Activated T-cell treated with anti-CD3 and anti-CD28 coated beads, Interleukin-2, amount 50 U/mL, for 24 hours (primary cell): Measurements from ENCODE around the gene NR6A1.

Experiments used
- DNase-seq: peaks from one replicate; pipeline ENCODE4 v3.0.0-alpha.2; 2020
- H3K27ac Mint-ChIP-seq: 2 replicates; pipeline ENCODE4 v1.8.0; 2020; ENCODE audit warnings: mild to moderate bottlenecking, mixed read lengths
- H3K27me3 Mint-ChIP-seq: 2 replicates; pipeline ENCODE4 v1.8.0; 2020; ENCODE audit warnings: mixed read lengths
- H3K36me3 Mint-ChIP-seq: 2 replicates; pipeline ENCODE4 v1.8.0; 2020; ENCODE audit warnings: low read depth, mixed read lengths
- H3K4me1 Mint-ChIP-seq: 2 replicates; pipeline ENCODE4 v1.8.0; 2020; ENCODE audit warnings: low read depth, mixed read lengths
- H3K4me3 Mint-ChIP-seq: 2 replicates; pipeline ENCODE4 v1.8.0; 2020; ENCODE audit warnings: mild to moderate bottlenecking, moderate library complexity, mixed read lengths
- H3K9me3 Mint-ChIP-seq: 2 replicates; pipeline ENCODE4 v1.8.0; 2020; ENCODE audit warnings: mixed read lengths

The NR6A1 gene

DNA sequence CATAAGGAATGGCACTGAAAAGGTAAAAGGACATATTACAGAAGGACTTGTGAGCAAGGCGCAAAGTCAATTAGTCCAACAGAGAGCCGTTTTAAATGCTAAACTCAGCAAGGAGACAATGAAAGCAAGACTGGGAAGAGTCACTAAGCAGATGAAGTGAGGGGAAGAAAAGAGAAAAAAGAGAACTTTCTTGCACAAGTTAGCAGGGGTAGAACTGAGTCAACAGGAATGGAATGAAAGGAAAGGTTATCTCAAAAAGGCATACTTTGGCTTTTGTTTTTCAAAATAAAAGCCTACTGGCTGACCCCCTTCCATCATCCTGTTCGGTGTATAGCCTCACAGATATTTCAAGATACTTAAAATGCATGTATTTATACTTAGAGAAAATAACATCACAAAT is 75.0 kb downstream of the NR6A1 start:
- H3K27me3 Mint-ChIP-seq, result no peaks in the 10 kb centered on the region
- H3K4me1 Mint-ChIP-seq, result no peaks in the 10 kb centered on the region
- no peak overlapping the region for H3K4me3 Mint-ChIP-seq
- H3K27ac Mint-ChIP-seq, result no peak overlapping the region
- no peak for DNase-seq
- H3K9me3 Mint-ChIP-seq, result no peaks in the 10 kb centered on the region
- no peaks in the 10 kb centered on the region for H3K36me3 Mint-ChIP-seq

DNA sequence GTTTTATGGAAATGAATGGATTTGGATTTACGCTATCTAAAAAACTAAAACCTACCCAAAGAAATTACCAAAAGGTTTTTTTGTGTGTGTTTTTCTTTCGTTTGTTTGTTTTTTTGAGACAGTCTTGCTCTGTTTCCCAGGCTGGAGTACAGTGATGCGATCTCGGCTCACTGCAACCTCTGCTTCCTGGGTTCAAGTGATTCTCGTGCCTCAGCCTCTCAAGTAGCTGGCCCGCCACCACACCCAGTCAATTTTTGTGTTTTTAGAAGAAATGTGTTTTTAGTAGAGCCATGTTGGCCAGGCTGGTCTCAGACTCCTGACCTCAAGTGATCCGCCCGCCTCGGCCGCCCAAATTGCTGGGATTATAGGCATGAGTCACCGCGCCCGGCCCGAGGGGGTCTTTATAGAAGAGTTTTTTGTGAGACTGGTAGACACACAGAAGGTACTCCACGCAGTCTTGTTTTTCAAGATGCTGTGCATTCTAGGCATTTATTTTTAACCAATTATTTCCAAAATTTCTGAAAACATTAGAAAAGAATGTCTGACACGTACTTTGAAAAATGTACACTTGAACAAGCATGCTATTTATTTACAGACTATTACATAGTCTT is 75.7 kb downstream of the NR6A1 start:
- Mint-ChIP-seq H3K27me3 (no peaks in the 10 kb centered on the region), H3K36me3 (no peaks in the 10 kb centered on the region), H3K4me3 (no peak overlapping the region), H3K27ac (no peak overlapping the region), H3K9me3 (no peaks in the 10 kb centered on the region), H3K4me1 (no peaks in the 10 kb centered on the region)
- no peak for DNase-seq

DNA sequence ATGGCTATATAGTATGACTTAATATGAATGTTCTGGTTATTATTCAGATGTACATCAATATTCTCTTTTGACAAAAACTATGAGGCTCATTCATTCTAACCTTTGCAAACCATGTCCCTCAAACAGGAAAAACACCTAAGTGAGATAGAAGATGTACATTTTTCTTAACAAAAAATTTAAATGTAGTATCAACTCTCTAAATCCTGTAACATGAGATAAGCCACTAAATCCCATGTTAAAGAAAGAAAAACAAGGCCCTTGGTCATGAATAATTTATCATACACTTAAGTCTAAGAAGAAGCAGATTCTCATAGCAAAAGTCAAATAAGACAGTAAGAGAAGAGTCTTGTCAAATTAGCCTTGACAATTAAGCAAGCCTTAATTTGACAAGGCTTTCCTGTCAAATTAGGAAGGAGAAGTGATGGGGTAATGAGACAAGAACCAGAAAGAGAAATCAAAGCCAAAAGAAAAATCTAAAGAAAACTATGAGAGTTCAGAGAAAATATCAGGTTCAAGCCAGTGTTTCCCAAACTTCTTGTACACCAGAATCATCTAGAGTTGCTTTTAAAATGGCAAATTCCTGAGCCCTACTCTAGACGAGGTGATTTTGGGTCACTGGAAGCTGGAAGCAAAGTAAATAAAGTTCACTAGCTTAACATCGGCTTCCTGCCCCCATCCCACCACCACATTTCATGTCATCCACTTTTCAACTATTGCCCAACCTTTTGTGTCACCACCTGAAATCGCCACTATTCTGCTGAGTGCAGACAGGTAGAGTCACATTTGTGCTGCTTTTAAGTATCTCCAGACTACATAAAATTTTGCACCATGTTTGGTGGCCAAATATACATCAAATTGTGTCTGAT is 76.5 kb downstream of the NR6A1 start:
- Mint-ChIP-seq H3K36me3 (no peaks in the 10 kb centered on the region), H3K4me1 (no peaks in the 10 kb centered on the region), H3K27me3 (no peaks in the 10 kb centered on the region), H3K27ac (no peak overlapping the region), H3K4me3 (no peak overlapping the region), H3K9me3 (no peaks in the 10 kb centered on the region)
- no peak for DNase-seq

DNA sequence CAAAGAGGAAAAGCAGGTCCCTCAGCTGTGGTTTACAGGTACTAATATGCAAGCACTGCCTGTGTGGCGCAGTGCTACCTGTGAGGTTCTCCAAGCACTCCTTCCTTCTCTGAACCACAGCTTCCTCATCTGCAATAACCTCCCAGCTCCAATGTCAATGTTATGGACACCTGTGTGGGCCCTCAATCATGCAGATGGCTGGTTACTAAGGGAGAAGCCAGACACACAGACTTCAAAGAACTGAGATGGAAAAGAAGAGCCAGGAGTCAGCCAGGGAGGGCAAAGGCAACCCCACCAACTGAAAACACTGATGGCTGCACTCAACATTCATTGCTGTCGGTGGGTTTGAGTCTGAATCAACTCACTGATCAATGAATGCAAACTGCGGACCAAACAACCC is 77.7 kb downstream of the NR6A1 start:
- no peak overlapping the region for H3K27ac Mint-ChIP-seq
- no peaks in the 10 kb centered on the region for H3K27me3 Mint-ChIP-seq
- H3K36me3 Mint-ChIP-seq, result no peaks in the 10 kb centered on the region
- no peaks in the 10 kb centered on the region for H3K4me1 Mint-ChIP-seq
- DNase-seq, result no peak
- no peaks in the 10 kb centered on the region for H3K9me3 Mint-ChIP-seq
- H3K4me3 Mint-ChIP-seq, result no peak overlapping the region

DNA sequence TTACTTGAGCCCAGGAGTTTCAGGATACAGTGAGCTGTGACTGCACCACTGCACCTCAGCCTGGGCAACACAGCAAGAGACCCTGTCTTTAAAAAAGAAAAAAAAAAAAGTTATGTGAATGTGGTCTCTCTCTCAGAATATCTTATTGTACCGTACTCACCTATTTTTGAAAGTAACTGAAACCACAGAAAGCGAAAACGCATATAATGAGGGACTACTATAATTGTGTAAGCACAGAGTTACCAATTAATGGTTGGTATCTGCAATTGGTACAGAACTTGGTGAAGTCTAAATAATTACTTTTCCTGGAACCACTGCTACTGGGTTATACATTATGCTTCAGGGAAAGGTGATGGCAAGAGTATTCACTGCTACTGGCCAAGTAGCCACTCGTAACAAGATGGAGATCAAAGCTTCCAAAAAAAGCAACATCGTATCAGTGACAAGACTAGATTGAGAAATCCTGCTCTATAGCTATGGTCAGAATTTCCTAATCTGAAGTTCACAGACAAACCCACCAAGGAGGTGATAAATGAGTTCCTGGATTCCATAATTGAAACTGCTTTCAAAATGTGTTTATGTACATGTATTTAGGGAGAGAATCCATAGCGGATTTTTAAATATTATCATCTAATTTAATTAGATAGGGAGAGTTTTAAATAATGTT is 82.7 kb downstream of the NR6A1 start:
- no peak for DNase-seq
- Mint-ChIP-seq H3K36me3 (no peaks in the 10 kb centered on the region), H3K9me3 (no peaks in the 10 kb centered on the region), H3K27me3 (no peaks in the 10 kb centered on the region), H3K27ac (no peak overlapping the region), H3K4me1 (no peaks in the 10 kb centered on the region), H3K4me3 (no peak overlapping the region)

DNA sequence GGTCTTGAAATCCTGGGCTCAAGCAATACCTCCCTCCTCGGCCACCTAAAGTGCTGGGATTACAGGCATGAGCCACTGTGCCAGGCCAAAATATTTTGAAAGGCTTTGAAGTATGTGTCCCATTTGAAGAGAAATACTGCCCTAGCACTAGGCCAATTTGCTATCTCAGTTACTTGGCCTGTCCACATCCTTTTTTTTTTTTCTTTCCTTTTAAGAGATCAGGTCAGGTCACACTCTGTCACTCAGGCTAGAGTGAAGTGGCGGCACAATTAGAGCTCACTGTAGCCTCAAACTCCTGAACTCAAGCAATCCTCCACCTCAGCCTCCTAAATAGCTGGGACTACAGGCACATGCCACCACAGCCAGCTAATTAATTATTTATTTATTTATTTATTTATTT is 84.2 kb downstream of the NR6A1 start:
- H3K4me1 Mint-ChIP-seq, result no peaks in the 10 kb centered on the region
- no peaks in the 10 kb centered on the region for H3K36me3 Mint-ChIP-seq
- H3K4me3 Mint-ChIP-seq, result no peak overlapping the region
- no peak for DNase-seq
- no peaks in the 10 kb centered on the region for H3K9me3 Mint-ChIP-seq
- no peak overlapping the region for H3K27ac Mint-ChIP-seq
- no peaks in the 10 kb centered on the region for H3K27me3 Mint-ChIP-seq

DNA sequence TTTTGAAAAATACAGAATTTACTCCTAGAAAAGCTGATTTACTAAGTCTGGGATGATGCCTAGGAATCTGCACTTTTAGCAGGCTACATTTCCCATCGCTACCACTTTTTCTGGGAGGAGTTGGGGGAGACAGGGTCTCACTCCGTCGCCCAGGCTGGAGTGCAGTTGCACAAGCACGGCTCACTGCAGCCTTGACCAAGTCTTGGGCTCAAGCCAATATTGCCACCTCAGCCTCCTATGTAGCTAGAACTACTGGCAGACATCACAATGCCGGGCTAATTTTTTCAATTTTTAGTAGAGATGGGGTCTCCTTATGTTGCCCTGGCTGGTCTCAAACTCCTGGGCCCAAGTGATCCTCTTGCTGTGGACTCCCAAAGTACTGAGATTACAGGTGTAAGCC is 85.9 kb downstream of the NR6A1 start:
- no peak overlapping the region for H3K27ac Mint-ChIP-seq
- no peak overlapping the region for H3K4me3 Mint-ChIP-seq
- H3K27me3 Mint-ChIP-seq, result peaks cover 5% of the 10 kb centered on the region
- no peak for DNase-seq
- no peaks in the 10 kb centered on the region for H3K9me3 Mint-ChIP-seq
- no peaks in the 10 kb centered on the region for H3K36me3 Mint-ChIP-seq
- H3K4me1 Mint-ChIP-seq, result no peaks in the 10 kb centered on the region

DNA sequence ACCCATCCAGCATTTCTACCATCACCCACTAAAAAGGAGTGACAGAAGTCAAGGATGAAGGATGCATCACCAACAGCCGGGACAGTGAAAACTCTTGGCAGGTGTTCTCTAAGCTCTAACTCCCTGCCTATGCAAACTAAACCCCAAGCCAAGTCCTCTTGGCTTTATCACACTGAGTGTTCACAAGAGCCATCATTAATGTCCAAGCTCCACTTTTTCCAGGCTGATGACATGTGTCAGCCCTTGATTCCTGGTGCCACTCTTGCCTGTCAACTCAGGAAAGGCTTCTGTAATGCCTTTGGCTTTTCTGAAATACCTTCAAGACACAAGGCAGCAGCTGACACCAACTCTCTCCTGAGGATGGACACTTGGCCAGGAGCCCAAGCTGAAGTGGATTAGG is 86.9 kb downstream of the NR6A1 start:
- H3K36me3 Mint-ChIP-seq, result no peaks in the 10 kb centered on the region
- no peak overlapping the region for H3K4me3 Mint-ChIP-seq
- no peak overlapping the region for H3K27ac Mint-ChIP-seq
- DNase-seq, result no peak
- H3K4me1 Mint-ChIP-seq, result no peaks in the 10 kb centered on the region
- H3K27me3 Mint-ChIP-seq, result peaks cover 7% of the 10 kb centered on the region
- no peaks in the 10 kb centered on the region for H3K9me3 Mint-ChIP-seq

DNA sequence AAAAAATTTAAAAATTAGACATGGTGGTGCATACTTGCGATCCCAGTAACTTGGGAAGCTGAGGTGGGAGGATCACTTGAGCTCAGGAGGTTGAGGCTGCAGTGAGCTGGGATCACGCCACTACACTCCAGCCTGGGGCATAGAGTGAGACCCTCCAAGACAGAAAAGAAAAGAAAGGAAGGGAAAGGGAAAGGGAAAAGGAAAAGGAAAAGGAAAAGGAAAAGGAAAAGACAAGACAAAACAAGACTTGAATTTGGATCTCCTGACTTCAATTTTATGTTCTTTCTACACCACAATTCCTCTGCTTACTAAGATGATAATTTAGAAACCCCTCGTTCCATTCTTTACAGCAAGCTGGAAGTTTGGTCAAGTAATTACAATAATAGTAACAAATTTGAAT is 88.1 kb downstream of the NR6A1 start:
- Mint-ChIP-seq H3K9me3 (no peaks in the 10 kb centered on the region), H3K36me3 (no peaks in the 10 kb centered on the region), H3K27ac (no peak overlapping the region), H3K4me3 (no peak overlapping the region), H3K27me3 (peaks cover 7% of the 10 kb centered on the region), H3K4me1 (no peaks in the 10 kb centered on the region)
- no peak for DNase-seq

DNA sequence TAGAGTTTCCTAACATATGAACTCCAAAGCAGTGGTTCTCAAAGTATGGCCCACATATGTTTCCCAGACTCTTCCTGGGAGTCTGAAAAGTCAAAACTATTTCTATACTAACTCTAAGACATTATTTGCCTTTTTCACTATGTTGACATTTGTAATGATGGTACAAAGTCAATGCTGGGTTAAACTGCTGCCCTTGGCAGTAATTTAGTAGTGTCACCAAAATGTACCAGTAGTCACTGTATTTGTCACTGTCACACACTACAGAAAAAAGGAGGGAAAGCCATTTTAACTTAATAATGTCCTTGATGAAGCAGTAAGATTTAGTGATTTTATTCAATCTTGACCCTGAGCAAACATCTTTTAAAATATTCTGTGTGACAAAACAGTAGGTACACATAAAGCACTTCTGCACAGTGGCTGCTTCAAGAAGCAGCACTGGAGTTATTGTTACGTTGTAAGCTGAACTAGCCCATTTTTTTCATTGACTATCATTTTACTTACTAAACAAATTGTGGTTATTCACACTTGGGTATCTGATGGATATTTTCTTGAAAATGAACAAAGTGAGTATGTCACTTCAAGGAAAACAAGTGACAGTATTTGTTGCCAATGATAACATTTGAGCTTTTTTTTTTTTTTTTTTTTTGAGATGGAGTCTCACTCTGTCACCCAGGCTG is 90.3 kb downstream of the NR6A1 start:
- Mint-ChIP-seq H3K9me3 (no peaks in the 10 kb centered on the region), H3K36me3 (no peaks in the 10 kb centered on the region), H3K4me1 (no peaks in the 10 kb centered on the region), H3K4me3 (no peak overlapping the region), H3K27me3 (peaks cover 7% of the 10 kb centered on the region), H3K27ac (no peak overlapping the region)
- DNase-seq, result no peak

DNA sequence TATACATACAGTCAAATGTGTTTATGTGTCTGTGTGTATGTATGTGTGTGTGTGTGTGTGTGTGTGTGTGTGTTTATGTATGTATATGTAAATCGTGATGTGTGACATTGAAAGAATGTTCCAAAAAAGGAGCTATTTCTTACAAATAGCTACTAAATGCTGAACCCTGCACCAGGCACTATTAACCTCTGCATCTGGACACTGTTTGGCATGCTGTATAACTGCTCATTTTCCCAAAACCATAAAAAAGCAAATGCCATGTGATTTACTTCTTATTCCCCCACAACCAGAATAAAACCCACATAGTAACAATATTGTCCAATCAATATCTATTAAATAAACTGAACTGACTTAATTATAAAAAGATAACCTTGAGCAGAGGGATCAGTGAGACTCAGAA is 91.1 kb downstream of the NR6A1 start:
- H3K36me3 Mint-ChIP-seq, result no peaks in the 10 kb centered on the region
- no peak for DNase-seq

DNA sequence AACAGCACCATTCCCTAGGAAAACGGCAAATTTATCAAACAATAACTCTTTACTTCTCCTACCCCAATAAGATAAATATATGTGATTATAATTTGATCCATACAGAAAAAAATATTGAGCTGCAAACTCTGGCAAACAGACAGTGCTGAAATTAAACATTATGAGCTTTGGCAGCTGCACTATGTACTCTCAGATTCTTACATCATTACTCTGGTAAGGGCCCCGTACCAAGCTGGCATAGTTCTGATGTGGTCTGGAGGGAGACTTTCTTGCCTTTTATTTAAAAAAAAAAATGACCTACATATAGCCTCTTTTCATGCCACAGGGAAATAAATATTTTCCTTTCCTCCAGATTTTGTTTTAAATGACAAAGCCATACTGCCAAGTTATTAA is 95.0 kb downstream of the NR6A1 start:
- peaks cover 15% of the 10 kb centered on the region for H3K4me1 Mint-ChIP-seq

More for the DNA sequence above, 91.1 kb downstream of the NR6A1 start:
- H3K9me3 Mint-ChIP-seq, result no peaks in the 10 kb centered on the region
- no peak overlapping the region for H3K27ac Mint-ChIP-seq
- no peak overlapping the region for H3K4me3 Mint-ChIP-seq
- no peaks in the 10 kb centered on the region for H3K4me1 Mint-ChIP-seq
- H3K27me3 Mint-ChIP-seq, result peaks cover 7% of the 10 kb centered on the region

DNA sequence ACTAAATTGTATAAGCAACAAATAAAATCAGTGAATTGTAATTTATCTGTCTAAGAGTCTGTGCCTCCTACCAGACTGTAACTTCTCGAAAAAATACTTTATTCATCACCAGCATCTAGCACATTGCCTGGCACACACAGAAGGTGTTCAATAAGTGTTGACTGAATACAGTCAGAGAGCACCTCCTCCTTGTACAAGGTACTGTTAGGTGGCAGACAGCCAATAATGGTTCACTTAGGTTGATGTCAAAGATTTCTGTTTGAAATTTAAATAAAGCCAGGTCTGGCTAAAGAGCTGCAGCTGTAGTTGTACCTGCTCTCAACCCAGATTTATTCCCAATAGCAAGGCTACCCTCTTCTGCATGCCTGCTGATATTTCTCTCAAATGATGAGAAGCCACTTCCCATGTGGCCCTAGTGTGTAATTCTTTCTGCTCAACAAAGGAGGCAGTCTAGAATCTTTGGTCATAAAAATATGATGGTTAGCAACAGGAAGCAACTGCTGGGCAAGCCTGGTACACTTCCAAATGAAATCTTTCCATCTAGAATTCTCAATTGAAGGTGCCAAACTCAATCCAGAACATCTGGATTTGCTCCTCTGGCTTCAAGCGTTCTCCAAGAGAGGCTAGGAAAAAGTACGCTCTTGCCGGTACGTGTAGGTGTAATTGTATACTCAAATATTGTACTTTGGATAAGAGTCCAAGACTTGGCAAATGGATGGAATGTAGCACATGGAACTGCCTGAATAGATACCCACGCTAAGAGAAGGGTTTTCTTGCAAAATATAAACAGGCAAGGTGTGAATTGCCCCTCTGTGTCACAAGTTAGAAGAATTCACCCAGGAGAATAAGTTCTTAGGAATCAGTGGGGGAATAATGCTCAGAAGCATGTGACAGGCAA is 95.6 kb downstream of the NR6A1 start:
- Mint-ChIP-seq H3K36me3 (no peaks in the 10 kb centered on the region), H3K9me3 (no peaks in the 10 kb centered on the region), H3K4me1 (peaks cover 15% of the 10 kb centered on the region), H3K27ac (no peak overlapping the region), H3K27me3 (peaks cover 3% of the 10 kb centered on the region), H3K4me3 (no peak overlapping the region)
- no peak for DNase-seq

More for the DNA sequence above, 95.0 kb downstream of the NR6A1 start:
- H3K4me3 Mint-ChIP-seq, result no peak overlapping the region
- H3K27me3 Mint-ChIP-seq, result peaks cover 7% of the 10 kb centered on the region
- H3K27ac Mint-ChIP-seq, result no peak overlapping the region
- H3K9me3 Mint-ChIP-seq, result no peaks in the 10 kb centered on the region
- DNase-seq, result no peak
- H3K36me3 Mint-ChIP-seq, result no peaks in the 10 kb centered on the region

DNA sequence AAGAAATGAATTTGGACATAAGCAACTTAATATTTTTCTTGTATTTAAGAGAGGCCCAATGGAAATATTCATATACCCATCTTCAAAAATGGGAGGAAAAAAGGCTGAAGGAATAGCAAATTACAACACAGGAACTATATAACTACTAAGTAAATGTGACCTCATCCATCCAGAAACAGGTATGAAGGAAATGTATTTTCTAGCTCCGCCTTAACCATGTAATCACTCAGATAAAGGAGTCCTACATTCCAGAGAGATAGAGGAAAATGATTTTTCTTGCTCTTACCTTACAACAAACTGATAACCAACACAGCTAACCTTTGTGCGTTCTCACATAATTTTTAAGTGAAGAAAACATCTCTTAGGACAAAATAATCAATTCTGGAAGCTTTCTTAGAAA is 96.5 kb downstream of the NR6A1 start:
- H3K4me1 Mint-ChIP-seq, result peaks cover 15% of the 10 kb centered on the region
- DNase-seq, result no peak

More for the DNA sequence above, 96.5 kb downstream of the NR6A1 start:
- no peaks in the 10 kb centered on the region for H3K36me3 Mint-ChIP-seq
- no peak overlapping the region for H3K27ac Mint-ChIP-seq
- no peaks in the 10 kb centered on the region for H3K27me3 Mint-ChIP-seq
- H3K4me3 Mint-ChIP-seq, result no peak overlapping the region
- H3K9me3 Mint-ChIP-seq, result no peaks in the 10 kb centered on the region
